Measurements from ENCODE around the gene ERFE.

DNA sequence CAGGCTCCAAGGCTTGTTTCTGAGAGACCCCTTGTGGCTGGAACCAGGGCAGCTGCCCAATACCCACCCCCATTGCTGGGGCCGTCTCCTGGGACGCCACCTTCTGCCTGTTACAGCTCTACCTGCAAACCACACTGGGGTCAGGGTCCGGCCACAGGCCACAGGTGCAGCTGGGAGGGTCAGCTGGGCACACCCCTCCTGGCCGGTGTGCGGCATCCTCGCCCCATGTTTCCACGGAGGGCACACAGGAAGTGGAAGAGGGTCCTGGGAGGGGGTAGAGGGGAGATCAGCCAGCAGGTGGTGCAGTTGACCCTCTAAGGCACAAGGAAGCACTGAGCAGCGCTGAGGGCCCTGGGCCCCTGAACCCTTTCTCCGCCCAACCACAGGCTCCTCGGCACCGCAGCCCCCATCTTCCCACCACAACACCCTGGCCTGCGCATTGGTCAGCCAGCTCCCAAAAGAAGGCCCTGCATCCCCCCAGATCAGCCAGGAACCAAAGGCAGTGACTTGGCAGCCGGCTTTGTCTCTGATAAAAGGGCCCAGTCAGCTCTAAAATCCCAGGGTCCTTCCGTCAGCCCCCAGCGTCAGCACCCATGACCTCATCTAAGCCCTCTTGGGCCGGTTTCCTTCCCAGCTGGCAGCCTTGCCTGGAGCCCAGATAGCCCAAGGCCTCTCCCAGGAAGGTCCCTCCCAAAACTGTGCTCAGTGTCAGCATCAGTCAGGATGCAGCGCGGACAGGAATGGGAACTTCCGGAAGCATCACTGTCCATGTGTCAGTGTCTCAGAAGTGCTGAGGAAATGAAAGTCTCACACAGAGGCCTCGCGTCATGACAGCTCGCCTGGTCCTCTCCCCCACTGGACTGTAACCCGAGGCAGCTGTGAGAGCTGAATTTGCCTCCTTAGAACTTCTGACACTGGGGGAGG is 1.7 kb downstream of the ERFE start:
- TF ChIP-seq, protein P1, sequence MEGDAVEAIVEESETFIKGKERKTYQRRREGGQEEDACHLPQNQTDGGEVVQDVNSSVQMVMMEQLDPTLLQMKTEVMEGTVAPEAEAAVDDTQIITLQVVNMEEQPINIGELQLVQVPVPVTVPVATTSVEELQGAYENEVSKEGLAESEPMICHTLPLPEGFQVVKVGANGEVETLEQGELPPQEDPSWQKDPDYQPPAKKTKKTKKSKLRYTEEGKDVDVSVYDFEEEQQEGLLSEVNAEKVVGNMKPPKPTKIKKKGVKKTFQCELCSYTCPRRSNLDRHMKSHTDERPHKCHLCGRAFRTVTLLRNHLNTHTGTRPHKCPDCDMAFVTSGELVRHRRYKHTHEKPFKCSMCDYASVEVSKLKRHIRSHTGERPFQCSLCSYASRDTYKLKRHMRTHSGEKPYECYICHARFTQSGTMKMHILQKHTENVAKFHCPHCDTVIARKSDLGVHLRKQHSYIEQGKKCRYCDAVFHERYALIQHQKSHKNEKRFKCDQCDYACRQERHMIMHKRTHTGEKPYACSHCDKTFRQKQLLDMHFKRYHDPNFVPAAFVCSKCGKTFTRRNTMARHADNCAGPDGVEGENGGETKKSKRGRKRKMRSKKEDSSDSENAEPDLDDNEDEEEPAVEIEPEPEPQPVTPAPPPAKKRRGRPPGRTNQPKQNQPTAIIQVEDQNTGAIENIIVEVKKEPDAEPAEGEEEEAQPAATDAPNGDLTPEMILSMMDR (IDR thresholded peaks at IDR 0.05; ENCODE audit: borderline replicate concordance, extremely low read depth, low read length, poor library complexity, severe bottlenecking) = peak; percentile 66
- no peak for TF ChIP-seq EZH2 (IDR thresholded peaks at IDR 0.05; ENCODE audit: borderline replicate concordance, low read depth, low read length, severe bottlenecking)
